Fibroblast of mammary gland (primary cell): ENCODE measurements around the gene CMIP.

ENCODE experiments used
- DNase-seq: peaks from one replicate; pipeline ENCODE4 v3.0.0-alpha.2; 2010; ENCODE audit warnings: low read depth
- H3K4me3 ChIP-seq: 2 replicates; pipeline ENCODE4 v1.5.1; 2011; ENCODE audit warnings: low read depth, mild to moderate bottlenecking, low read length, moderate library complexity; ENCODE audit not compliant: control insufficient read depth
- TF ChIP-seq, protein P1 (sequence below): conservative IDR thresholded peaks from 2 replicates; pipeline ENCODE4 v1.5.1; 2011; ENCODE audit warnings: low read depth, low read length, inconsistent platforms; ENCODE audit not compliant: control insufficient read depth, insufficient read depth

CMIP gene

DNA sequence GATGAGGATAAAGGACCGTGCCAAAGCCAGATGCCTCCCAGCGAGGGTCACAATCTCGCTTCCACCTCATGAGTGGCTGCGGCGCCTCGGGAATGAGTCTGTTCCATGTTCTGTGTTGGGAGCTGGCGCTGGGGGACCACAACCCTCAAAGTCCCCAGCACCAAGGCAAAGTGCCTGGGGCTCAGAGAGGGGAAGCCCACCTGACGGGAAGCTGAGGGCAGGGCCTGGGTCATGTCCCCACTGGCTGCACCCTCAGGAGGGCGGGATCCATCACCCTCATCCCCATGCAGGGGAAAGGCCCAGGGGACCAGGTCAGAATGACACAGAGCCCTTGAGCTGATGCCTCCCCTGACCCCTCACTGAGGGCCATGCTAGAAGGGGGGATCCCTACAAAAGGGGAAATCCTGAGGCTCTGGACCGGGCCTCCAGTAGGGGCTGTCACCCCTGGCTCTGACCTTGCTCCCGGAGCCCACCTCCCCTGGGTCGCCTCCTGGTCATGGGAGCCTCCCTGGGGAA, 183.2 kb downstream of the CMIP start:
- no peak overlapping the region for H3K4me3 ChIP-seq
- TF ChIP-seq, protein P1, sequence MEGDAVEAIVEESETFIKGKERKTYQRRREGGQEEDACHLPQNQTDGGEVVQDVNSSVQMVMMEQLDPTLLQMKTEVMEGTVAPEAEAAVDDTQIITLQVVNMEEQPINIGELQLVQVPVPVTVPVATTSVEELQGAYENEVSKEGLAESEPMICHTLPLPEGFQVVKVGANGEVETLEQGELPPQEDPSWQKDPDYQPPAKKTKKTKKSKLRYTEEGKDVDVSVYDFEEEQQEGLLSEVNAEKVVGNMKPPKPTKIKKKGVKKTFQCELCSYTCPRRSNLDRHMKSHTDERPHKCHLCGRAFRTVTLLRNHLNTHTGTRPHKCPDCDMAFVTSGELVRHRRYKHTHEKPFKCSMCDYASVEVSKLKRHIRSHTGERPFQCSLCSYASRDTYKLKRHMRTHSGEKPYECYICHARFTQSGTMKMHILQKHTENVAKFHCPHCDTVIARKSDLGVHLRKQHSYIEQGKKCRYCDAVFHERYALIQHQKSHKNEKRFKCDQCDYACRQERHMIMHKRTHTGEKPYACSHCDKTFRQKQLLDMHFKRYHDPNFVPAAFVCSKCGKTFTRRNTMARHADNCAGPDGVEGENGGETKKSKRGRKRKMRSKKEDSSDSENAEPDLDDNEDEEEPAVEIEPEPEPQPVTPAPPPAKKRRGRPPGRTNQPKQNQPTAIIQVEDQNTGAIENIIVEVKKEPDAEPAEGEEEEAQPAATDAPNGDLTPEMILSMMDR: no peak
- no peak for DNase-seq

DNA sequence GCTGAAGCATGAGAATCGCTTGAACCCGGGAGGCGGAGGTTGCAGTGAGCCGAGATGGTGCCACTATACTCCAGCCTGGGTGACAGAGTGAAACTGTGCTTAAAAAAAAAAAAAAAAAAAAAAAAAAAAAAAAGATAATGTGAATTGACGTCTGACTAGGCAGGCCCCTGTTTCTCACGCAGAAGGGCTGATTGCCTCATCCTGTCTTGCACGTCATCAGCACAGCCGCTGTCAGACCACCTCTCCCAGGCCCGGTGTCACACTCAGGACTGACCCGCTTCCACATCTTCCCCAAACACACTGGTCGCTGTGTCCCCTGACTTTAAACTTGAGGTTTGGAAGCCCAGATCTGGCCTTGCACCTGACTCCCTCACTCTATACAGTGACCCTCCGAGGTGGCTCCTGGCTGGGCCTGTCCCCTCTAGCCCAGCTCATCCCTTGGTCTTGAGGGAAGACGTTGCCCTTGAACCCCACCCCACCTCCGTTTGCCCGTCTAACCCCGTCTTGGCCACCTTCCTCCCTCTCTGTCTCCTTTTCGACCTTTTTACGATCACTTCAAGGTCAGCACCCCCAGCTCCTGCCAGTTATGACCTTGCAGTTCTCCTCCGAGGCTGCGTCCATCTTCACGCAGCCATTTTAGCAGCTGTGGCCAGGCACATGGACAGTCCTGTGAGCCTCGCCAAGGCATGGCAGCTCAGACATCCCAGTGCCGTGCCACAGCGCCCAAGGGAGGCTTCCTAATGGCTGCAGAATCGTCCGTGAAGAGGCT, 184.6 kb downstream of the CMIP start:
- TF ChIP-seq, protein P1: no peak
- H3K4me3 ChIP-seq: no peak overlapping the region
- DNase-seq: no peak

DNA sequence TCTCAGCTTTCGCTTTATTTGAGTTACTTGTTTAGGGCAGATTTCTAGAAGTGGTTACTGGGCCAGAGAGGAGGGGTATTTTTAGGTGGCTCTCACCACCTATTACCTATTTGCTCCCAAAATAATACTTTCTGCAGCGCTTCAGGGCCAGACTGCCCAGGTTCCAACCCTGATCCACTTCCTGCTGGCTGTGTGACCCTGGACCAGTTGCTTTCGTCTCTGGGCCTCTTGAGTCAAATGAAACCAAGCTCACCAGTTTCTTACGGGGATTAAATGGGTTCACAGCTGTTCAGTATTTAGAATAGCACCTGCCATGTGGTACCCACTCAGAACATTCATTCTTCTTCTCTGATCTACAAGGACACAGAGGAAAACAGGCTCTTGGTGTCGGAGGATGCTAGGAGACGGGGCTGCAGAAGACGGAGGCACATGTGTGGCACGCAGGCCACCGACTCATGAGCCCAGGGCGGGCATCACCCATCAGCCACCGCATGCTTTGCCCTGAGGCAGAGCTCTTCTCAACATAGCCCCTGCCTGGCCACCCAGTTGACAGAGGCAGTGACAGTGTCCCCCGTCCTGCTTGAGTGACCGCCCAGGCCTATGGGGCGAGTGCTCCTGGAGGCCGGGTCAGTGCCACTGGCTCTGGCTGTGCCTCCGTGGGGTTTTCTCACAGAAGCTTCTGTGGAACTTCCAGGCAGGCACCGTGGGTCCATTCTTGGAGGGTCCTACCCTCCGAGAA, 185.5 kb downstream of the CMIP start:
- H3K4me3 ChIP-seq: no peak overlapping the region
- no peak for DNase-seq
- TF ChIP-seq, protein P1: no peak

DNA sequence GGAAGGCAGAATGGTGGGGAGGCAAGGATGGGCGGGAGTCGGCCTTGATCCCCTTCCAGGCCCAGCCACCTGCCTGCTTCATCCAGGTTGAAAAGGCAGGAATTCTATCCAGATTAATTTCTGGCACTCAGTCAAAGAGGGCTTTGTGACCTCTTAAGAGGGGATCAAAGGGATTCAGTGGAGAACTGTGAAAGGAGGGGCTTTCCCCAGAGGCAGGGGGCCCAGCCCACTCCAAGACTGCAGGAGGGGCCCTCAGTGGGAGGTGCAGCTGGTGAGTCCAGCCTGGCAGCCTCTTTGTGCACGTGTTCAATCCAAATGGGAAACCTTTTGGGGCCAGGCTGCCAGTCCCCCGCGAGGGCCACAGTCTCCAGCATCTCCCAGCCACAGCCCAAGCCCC, 186.0 kb downstream of the CMIP start:
- TF ChIP-seq, protein P1: no peak
- DNase-seq: no peak
- H3K4me3 ChIP-seq: no peak overlapping the region

DNA sequence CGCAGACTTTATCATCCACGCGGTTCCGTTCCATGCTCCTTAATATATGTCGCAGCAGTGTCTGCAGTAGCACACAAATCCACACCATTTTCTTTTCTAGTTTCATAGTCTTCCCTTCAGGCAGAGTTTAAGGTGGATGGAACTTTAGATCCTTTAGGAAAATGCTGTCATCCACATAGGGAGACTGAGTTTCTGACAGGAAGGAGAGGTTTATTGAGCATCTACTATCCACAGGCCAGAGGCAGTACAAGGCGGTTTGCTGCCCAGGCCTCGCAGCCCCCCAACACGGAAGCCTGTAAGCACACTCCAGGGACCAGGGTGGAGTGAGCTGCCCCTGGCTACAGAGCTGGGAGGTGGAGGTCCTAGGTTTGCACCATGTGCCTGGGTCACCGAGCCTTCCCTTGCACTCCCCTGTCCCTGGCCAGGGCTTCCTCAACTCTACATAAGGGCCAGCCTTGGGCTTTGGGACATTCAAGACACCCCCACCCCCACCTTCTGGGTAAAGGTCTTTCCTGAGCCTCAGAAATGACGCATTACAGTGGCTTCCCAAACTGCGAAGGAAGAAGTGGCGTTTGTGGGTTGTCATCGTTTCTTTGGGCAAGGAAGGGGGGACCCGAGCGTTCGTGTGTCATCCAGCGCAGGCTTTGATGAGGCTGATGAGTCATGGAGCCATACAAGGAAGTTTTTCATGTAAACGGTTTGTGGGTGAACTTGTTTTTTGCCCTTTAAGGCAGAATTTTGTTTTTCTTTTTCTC, 188.0 kb downstream of the CMIP start:
- TF ChIP-seq, protein P1: no peak
- no peak overlapping the region for H3K4me3 ChIP-seq
- DNase-seq: peak; percentile 60

DNA sequence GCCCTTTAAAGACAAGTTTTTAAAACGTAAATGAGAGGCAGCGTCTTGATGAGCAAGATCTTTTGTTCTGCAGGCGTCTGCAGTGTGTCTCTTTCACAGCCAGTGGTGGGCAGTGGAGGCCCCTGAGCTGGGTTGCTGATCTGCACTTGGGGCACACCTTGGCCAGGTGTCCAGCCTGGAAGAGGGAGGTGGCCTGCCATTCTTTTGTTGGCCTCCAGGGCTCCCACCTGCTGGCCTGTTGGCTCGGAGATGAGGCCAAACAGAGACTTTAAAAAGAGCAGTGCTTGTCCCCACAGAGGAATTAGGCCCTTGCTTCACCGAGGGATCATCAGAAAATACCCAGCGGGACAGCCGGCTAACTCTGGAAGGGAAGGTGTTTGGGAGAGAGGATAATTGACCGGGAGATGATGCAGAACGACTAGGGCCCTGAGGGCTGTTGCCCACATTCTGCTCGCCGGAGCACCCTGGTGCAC, 188.6 kb downstream of the CMIP start:
- TF ChIP-seq, protein P1: no peak
- H3K4me3 ChIP-seq: no peak overlapping the region
- no peak for DNase-seq
